Hepatocyte (in vitro differentiated cells): ENCODE results near the gene RFPL2. TPM values are rescaled to one million over a fixed set of nuclear protein-coding genes. Genes with fewer than 3 reads are reported as not detected.

Experiments used
- DNase-seq: peaks from one replicate; pipeline ENCODE4 v3.0.0-alpha.2; 2016; ENCODE audit warnings: low spot score
- H2AFZ ChIP-seq: fragments of 200-600 bp; sonication (generic); 2 replicates; pipeline ENCODE4 v1.6.0; 2016; ENCODE audit warnings: antibody characterized with exemption, mild to moderate bottlenecking
- H3K27ac ChIP-seq: fragments of 200-600 bp; sonication (generic); 2 replicates; pipeline ENCODE4 v1.5.1; 2016; ENCODE audit warnings: mild to moderate bottlenecking
- H3K27me3 ChIP-seq: fragments of 200-600 bp; sonication (generic); 2 replicates; pipeline ENCODE4 v1.6.1; 2016
- H3K36me3 ChIP-seq: fragments of 200-600 bp; sonication (generic); replicated peaks from 2 replicates; pipeline ENCODE4 v1.5.1; 2016; ENCODE audit warnings: low read depth; ENCODE audit not compliant: insufficient read depth
- H3K4me1 ChIP-seq: fragments of 200-600 bp; sonication (generic); 2 replicates; pipeline ENCODE4 v1.5.1; 2016; ENCODE audit warnings: mild to moderate bottlenecking, moderate library complexity; ENCODE audit not compliant: insufficient read depth
- H3K4me2 ChIP-seq: fragments of 200-600 bp; sonication (generic); 2 replicates; pipeline ENCODE4 v1.6.0; 2016
- H3K4me3 ChIP-seq: fragments of 200-600 bp; sonication (generic); 2 replicates; pipeline ENCODE4 v1.5.1; 2016; ENCODE audit warnings: mild to moderate bottlenecking
- H3K79me2 ChIP-seq: fragments of 200-600 bp; sonication (generic); 2 replicates; pipeline ENCODE4 v1.6.0; 2017; ENCODE audit warnings: mild to moderate bottlenecking
- H3K9me2 ChIP-seq: fragments of 200-600 bp; sonication (generic); replicated peaks from 2 replicates; pipeline ENCODE4 v1.6.0; 2017; ENCODE audit warnings: mild to moderate bottlenecking; ENCODE audit not compliant: insufficient read depth
- H3K9me3 ChIP-seq: fragments of 200-600 bp; sonication (generic); 2 replicates; pipeline ENCODE4 v1.5.1; 2016; ENCODE audit warnings: low read depth, mild to moderate bottlenecking
- H4K20me1 ChIP-seq: fragments of 200-600 bp; sonication (generic); 2 replicates; pipeline ENCODE4 v1.6.0; 2016; ENCODE audit warnings: mild to moderate bottlenecking; ENCODE audit not compliant: insufficient read depth, poor library complexity, severe bottlenecking
- CTCF ChIP-seq: fragments of 200-600 bp; sonication (generic); IDR thresholded peaks from 2 replicates; pipeline ENCODE4 v1.5.1; 2016; ENCODE audit warnings: antibody characterized with exemption, mild to moderate bottlenecking; ENCODE audit not compliant: poor library complexity
- EZH2 ChIP-seq: fragments of 200-600 bp; sonication (generic); IDR thresholded peaks from 2 replicates; pipeline ENCODE4 v1.6.1; 2016; ENCODE audit warnings: antibody characterized with exemption, mild to moderate bottlenecking, borderline replicate concordance
- EZH2phosphoT487 ChIP-seq: fragments of 200-600 bp; sonication (generic); IDR thresholded peaks from one replicate; pipeline ENCODE4 v1.6.1; 2018; ENCODE audit warnings: antibody characterized with exemption, mild to moderate bottlenecking, low read depth, moderate library complexity; ENCODE audit not compliant: unreplicated experiment, severe bottlenecking
- WGBS: methylation state at CpG from one replicate; pipeline ENCODE4 v1.1.6; 2016; ENCODE audit warnings: low lambda C conversion rate; ENCODE audit errors: missing lambda C conversion rate; 5-methylcytosine and 5-hydroxymethylcytosine counted together
- polyA plus RNA-seq: library from polyadenylated mRNA; unstranded; fragments of >200 nt; fragmentation: Nextera tagmentation; extraction: Ambion mirVana; gene quantifications from 2 replicates; pipeline ENCODE4 v1.2.1, GENCODE V29; 2016
- total RNA-seq: library from RNA; depleted of rRNA; stranded (reverse); fragments of >200 nt; gene quantifications from 2 replicates; pipeline ENCODE4 v1.2.3, GENCODE V29; 2014

Gene RFPL2
- total and polyA plus RNA-seq, 2 experiments from 2014 or later = 0.97 TPM; not detected in 1

- no peak overlapping the region for H2AFZ ChIP-seq
- WGBS = 86% methylated on average over 5 of the region's 5 CpGs
Measured at GRCh38 chr22:32232191-32232830, 27.4 kb upstream of the RFPL2 start.

GRCh38 chr22:32226326-32227104 lies 21.6 kb upstream of the RFPL2 start:
- Histone ChIP-seq H3K4me2 (no peak overlapping the region), H3K27me3 (no peaks in the 10 kb centered on the region), H3K4me1 (no peaks in the 10 kb centered on the region), H3K9me2 (no peaks in the 10 kb centered on the region), H3K79me2 (no peaks in the 10 kb centered on the region), H3K4me3 (no peak overlapping the region), H3K36me3 (no peaks in the 10 kb centered on the region), H2AFZ (no peak overlapping the region), H4K20me1 (no peaks in the 10 kb centered on the region), H3K27ac (no peak overlapping the region), H3K9me3 (no peaks in the 10 kb centered on the region)
- no peak for TF ChIP-seq EZH2phosphoT487
- no peak for TF ChIP-seq CTCF
- TF ChIP-seq EZH2 = no peak
- DNase-seq = no peak
- WGBS = 73% methylated on average over 7 of the region's 7 CpGs

More at GRCh38 chr22:32232191-32232830, 27.4 kb upstream of the RFPL2 start:
- H3K9me2 ChIP-seq = no peaks in the 10 kb centered on the region
- H3K4me1 ChIP-seq = no peaks in the 10 kb centered on the region
- no peak overlapping the region for H3K27ac ChIP-seq
- TF ChIP-seq EZH2 = no peak
- TF ChIP-seq CTCF = no peak
- no peak for TF ChIP-seq EZH2phosphoT487
- H3K36me3 ChIP-seq = no peaks in the 10 kb centered on the region
- H3K4me3 ChIP-seq = no peak overlapping the region
- no peaks in the 10 kb centered on the region for H3K27me3 ChIP-seq
- H3K4me2 ChIP-seq = no peak overlapping the region
- no peaks in the 10 kb centered on the region for H3K79me2 ChIP-seq
- no peaks in the 10 kb centered on the region for H3K9me3 ChIP-seq
- DNase-seq = no peak
- no peaks in the 10 kb centered on the region for H4K20me1 ChIP-seq

GRCh38 chr22:32222991-32223390 lies 18.1 kb upstream of the RFPL2 start:
- Histone ChIP-seq H3K9me3 (no peaks in the 10 kb centered on the region), H2AFZ (no peak overlapping the region), H3K9me2 (no peaks in the 10 kb centered on the region), H3K79me2 (no peaks in the 10 kb centered on the region), H3K36me3 (no peaks in the 10 kb centered on the region), H4K20me1 (no peaks in the 10 kb centered on the region), H3K4me2 (no peak overlapping the region), H3K4me3 (no peak overlapping the region), H3K27me3 (no peaks in the 10 kb centered on the region), H3K4me1 (no peaks in the 10 kb centered on the region), H3K27ac (no peak overlapping the region)
- TF ChIP-seq EZH2phosphoT487 = no peak
- no peak for TF ChIP-seq CTCF
- TF ChIP-seq EZH2 = no peak
- 97% methylated on average over 1 of the region's 1 CpG for WGBS
- DNase-seq = no peak
